ENCODE results near the gene HS2ST1.

GRCh38 chr1:87104140-87104539, 189.7 kb downstream of the HS2ST1 start:
- TF ChIP-seq L3MBTL2 (conservative IDR thresholded peaks at IDR 0.05), result no peak
- TF ChIP-seq SP1 (IDR thresholded peaks at IDR 0.05), result no peak
- no peak for TF ChIP-seq LEF1 (IDR thresholded peaks at IDR 0.05; ENCODE audit: borderline replicate concordance)
- no peak for TF ChIP-seq SUZ12 (IDR thresholded peaks at IDR 0.05)
- no peak for TF ChIP-seq ARNT (IDR thresholded peaks at IDR 0.05)
- TF ChIP-seq ELF4 (IDR thresholded peaks at IDR 0.05), result no peak
- TF ChIP-seq HDGF (IDR thresholded peaks at IDR 0.05; ENCODE audit: borderline replicate concordance), result no peak
